OCI-LY1 (cell line): ENCODE data around the gene GPSM1.

Experiments
- EZH2 ChIP-seq: fragments of 200-600 bp; sonication (generic), shearing (Covaris generic); IDR thresholded peaks from 2 replicates; pipeline ENCODE4 v1.8.0; 2017; ENCODE audit warnings: borderline replicate concordance, mixed run types, mild to moderate bottlenecking, antibody characterized with exemption, low read length, moderate library complexity, mixed read lengths
- TF ChIP-seq, protein P1 (sequence below): fragments of 200-600 bp; sonication (generic), shearing (Covaris generic); IDR thresholded peaks from 2 replicates; pipeline ENCODE4 v1.5.1; 2017; ENCODE audit warnings: mild to moderate bottlenecking, antibody characterized with exemption, low read length, moderate library complexity, mixed read lengths

DNA sequence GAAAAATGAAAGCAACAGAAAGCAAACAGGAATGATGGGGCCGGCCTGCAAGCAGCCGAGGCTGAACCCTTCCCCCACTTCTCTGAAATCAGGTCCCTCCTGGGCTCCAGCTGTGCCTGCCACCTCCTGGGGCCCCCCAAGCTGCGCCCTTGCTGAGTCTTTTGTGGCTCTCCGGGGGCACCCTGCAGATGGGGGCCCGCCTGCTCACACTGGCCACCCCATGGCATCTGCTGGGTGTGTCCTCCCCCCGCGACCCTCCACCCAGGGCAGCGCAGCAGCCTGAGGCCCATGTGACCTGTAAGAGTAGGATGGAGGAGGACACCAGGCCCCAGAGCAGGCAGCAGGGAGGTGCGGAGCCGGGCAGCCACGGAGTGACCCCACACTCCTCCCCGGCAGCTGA lies 5.7 kb downstream of the GPSM1 start:
- TF ChIP-seq, protein P1, sequence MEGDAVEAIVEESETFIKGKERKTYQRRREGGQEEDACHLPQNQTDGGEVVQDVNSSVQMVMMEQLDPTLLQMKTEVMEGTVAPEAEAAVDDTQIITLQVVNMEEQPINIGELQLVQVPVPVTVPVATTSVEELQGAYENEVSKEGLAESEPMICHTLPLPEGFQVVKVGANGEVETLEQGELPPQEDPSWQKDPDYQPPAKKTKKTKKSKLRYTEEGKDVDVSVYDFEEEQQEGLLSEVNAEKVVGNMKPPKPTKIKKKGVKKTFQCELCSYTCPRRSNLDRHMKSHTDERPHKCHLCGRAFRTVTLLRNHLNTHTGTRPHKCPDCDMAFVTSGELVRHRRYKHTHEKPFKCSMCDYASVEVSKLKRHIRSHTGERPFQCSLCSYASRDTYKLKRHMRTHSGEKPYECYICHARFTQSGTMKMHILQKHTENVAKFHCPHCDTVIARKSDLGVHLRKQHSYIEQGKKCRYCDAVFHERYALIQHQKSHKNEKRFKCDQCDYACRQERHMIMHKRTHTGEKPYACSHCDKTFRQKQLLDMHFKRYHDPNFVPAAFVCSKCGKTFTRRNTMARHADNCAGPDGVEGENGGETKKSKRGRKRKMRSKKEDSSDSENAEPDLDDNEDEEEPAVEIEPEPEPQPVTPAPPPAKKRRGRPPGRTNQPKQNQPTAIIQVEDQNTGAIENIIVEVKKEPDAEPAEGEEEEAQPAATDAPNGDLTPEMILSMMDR: no peak
- no peak for TF ChIP-seq EZH2
